Coronary artery (tissue), 2 donors: ENCODE results near the gene MAGI2.

Experiments used
- DNase-seq: peaks from one replicate; pipeline ENCODE4 v3.0.0-alpha.2; 2017; ENCODE audit warnings: low spot score
- H3K27ac ChIP-seq, 2 donors: fragments of 200-600 bp; sonication (generic); one replicate each; pipeline ENCODE4 v1.5.1; 2016 to 2019
- H3K4me3 ChIP-seq: fragments of 200-600 bp; sonication (generic); 2 replicates; pipeline ENCODE4 v1.5.1; 2016; ENCODE audit warnings: mild to moderate bottlenecking, moderate library complexity
- CTCF ChIP-seq: fragments of 200-600 bp; sonication (generic); IDR thresholded peaks from one replicate; pipeline ENCODE4 v1.5.1; 2019; ENCODE audit warnings: antibody characterized with exemption

MAGI2 gene

DNA sequence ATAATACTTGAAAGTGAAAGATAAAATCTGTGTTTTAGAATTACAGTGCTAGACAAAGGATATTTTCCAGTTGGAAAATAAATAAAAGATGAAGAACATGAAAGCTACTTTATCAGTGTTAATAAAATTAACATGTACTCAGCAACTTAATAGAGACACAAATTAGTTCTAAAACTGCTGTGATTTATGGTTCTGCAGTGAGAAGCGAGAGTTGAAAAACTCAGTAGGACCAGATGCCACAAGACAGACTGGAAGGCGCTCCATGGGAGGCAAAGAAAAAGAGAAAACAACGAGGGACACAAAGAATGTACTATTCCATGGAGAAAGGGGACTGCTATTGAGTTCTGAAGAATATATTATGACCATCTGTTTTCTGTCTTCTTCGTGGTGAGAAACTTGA is 1064.4 kb downstream of the MAGI2 start:
- Histone ChIP-seq H3K4me3 (no peak overlapping the region), H3K27ac (no peak overlapping the region)
- no peak for TF ChIP-seq CTCF
- DNase-seq: no peak

DNA sequence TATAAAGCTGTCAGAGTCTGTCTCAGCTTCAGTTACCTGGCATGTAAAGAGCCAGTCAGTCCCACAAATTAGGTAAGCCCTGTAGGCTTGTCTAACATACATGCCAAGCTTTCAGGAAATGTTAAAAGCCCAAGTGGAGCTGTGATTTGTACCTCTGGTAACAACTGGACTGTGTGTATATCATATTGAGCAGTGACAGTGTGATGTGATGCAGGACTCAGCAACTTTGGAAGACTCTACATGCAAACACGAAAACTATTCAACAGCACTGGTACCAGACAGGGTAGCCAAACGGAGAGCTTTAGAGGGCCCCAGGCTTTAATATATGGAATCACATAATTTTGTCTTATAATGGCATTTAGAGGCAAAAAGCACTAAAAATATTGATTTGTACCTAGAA is 1066.9 kb downstream of the MAGI2 start:
- no peak for DNase-seq
- no peak overlapping the region for H3K4me3 ChIP-seq
- no peak overlapping the region for H3K27ac ChIP-seq
- no peak for TF ChIP-seq CTCF

- Histone ChIP-seq H3K27ac (no peak overlapping the region), H3K4me3 (no peak overlapping the region)
- no peak for TF ChIP-seq CTCF
- no peak for DNase-seq
These were observed 1070.2 kb downstream of the MAGI2 start for GRCh38 chr7:78383096-78383880.

DNA sequence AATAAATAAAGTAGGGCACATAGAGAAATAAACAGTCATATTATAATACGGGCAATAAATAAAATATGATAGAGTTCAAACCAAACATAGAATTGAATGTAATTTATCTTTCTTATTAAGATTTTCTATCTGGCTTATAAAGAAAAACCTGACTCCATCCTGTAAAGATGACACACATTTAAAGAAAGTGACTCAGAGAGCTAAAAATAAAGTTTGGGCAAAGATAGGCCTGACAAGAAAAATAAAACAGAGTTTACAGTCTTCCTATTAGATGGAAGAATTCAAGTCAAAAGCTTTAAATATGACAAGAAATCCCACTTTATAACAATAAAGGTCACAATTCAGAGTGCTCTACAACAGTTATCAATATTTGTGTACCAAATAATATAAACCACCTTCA is 1074.3 kb downstream of the MAGI2 start:
- Histone ChIP-seq H3K27ac (no peak overlapping the region), H3K4me3 (no peak overlapping the region)
- DNase-seq: no peak
- TF ChIP-seq CTCF: no peak

- no peak for DNase-seq
- no peak for TF ChIP-seq CTCF
- H3K27ac ChIP-seq: no peak overlapping the region
- H3K4me3 ChIP-seq: no peak overlapping the region
These were observed 1075.9 kb downstream of the MAGI2 start for GRCh38 chr7:78377532-78377931.

DNA sequence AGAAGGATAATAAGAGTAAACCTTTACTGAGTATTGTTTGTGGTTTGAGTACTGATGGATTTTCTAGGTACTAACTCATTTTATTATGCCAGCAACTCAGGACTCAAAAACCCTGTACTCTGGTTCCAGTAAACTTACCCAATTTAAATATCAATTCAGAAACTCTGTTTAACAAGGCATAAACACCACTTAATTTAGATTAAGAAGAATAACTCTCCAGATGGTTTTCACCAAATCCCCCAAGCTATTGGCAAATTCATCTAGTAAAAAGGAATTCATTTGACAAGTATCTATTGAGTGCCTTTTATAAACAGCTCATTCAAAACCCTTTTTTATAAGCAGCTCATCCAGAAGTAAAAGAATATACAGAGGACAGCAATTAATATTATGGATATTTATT is 1082.5 kb downstream of the MAGI2 start:
- no peak overlapping the region for H3K4me3 ChIP-seq
- no peak for TF ChIP-seq CTCF
- H3K27ac ChIP-seq: no peak overlapping the region
- no peak for DNase-seq

DNA sequence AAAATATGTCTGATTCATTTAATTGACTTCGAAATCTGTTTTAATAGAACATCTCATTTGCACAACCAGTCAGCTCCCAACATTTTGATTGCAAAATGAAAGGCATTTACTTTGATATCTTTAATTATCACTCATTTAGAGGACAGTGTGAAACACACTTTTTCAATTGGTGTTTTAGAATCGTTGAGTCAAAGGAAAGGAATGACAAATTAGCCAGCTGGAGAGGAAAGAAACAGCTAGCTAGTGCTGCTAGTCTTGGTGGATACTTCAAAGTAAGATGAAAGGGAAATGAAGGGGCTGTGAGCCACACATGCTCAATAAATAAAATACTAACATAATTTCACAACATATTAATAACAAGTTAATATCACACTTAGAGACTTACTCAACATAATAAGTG is 1084.7 kb downstream of the MAGI2 start:
- no peak for DNase-seq
- Histone ChIP-seq H3K4me3 (no peak overlapping the region), H3K27ac (no peak overlapping the region)
- TF ChIP-seq CTCF: no peak
